T-helper 9 cell (primary cell): ENCODE results near the gene NUBPL.

Experiments
- DNase-seq: peaks from one replicate; pipeline ENCODE4 v3.0.0-alpha.2; 2020
- total RNA-seq, 2 donors: gene quantifications; one replicate each; lab custom pipeline; 2026; lab: John Stamatoyannopoulos, UW

The NUBPL gene, protein sequence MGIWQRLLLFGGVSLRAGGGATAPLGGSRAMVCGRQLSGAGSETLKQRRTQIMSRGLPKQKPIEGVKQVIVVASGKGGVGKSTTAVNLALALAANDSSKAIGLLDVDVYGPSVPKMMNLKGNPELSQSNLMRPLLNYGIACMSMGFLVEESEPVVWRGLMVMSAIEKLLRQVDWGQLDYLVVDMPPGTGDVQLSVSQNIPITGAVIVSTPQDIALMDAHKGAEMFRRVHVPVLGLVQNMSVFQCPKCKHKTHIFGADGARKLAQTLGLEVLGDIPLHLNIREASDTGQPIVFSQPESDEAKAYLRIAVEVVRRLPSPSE
- 7.2 to 7.6 reads per million in 2 donors for total RNA-seq

DNA sequence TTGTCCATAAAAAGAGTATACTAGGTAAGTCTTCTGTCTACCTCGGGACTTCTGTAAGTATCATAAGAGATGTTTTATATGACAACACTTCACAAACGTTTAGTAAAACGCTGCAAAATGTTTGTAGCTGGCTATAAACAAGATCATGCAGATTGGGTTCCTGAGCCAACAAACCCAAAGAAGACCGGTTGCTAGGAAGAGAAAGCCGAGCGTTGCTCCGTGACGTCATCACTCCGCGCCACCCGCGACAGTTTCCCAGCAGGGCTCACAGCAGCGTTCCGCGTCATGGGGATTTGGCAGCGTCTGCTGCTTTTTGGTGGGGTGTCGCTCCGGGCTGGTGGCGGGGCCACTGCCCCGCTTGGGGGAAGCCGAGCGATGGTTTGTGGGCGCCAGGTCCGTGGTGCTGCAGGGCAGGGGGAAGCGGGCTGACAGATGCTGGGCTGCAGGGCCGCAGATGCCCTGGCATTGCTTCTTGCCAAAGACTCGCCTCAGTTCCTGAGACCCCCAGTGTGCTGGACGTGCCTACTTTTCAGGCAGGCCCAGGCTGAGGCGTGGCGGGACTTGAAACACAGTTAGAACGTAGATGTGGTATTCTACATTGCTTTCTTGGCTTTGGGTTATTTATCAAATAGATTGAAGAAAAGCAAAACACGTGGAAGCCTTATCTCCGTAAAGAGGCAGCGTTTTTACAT lies at the start of gene NUBPL:
Gene NUBPL, plus strand, starts transcription at position 250 of the 692 bp plus-strand sequence. Its CDS starts 36 bp downstream, at position 286.
- DNase-seq: peak; percentile 98

DNA sequence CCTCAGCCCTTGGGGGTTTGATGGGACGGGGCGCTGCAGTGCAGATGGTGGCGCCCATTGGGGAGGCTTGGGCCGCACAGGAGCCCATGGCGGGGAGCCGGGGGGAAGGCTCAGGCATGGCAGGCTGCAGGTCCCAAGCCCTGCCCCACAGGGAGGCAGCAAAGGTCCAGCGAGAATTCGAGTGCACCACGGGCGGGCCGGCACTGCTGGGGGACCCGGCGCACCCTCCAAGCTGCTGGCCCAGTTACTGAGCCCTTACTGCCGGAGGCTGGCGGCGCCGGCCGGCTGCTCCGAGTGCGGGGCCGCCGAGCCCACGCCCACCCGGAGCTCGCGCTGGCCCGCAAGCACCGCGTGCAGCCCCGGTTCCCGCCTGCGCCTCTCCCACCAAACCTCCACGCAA lies 34.1 kb upstream of the NUBPL start:
- DNase-seq: no peak

DNA sequence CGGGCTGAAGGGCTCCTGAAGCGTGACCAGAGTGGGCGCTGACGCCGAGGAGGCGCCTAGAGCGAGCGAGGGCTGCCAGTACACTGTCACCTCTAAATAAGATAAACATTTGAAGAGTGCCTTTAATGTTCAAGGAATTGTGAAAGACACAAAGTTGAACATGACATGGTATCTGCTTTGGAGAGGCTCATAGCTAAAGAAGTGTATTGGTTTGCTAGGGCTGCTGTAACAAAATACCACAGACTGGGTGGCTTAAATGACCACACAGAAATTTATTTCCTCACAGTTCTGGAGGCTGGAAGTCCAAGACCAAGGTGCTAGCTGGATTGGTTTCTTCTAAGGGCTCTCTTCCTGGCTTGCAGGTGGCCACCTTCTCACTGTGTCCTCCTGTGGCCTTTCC lies 33.7 kb upstream of the NUBPL start:
- no peak for DNase-seq

DNA sequence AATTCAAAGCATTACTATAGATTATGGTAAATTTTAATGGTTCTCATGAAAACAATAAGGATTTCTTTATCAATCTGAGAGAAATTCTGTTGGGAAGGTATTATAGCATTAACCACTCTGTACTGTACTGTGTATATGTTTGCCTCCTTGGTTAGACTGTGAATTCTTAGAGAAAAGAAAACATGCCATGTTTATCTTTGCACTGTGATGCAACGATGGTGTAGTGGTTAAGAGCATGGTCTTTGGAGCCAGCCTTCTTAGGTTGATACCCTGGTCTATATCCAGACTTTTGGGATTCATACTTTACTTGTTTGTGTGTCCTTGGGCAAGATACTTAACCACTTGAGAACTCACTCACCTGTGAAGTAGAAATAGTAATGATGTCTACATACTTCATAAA lies 32.2 kb upstream of the NUBPL start:
- no peak for DNase-seq

DNA sequence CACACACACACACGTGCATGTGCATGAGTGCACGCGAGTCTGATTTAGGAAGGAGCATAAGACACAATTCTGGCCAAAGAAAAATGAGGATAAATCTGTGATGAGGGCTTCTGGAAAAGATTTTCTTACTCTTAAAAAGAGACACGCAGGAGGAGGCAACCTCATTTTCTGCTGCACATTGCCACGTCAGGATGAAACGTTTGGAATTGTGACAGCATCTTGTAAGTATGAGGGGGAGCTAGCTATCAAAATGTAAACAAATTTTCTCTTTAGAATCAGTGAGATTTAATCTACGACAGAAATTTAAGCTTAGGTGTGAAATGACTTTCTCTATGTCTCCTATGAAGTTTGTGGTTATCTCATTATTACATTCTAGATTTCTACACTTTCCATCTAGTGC lies 31.1 kb upstream of the NUBPL start:
- no peak for DNase-seq

DNA sequence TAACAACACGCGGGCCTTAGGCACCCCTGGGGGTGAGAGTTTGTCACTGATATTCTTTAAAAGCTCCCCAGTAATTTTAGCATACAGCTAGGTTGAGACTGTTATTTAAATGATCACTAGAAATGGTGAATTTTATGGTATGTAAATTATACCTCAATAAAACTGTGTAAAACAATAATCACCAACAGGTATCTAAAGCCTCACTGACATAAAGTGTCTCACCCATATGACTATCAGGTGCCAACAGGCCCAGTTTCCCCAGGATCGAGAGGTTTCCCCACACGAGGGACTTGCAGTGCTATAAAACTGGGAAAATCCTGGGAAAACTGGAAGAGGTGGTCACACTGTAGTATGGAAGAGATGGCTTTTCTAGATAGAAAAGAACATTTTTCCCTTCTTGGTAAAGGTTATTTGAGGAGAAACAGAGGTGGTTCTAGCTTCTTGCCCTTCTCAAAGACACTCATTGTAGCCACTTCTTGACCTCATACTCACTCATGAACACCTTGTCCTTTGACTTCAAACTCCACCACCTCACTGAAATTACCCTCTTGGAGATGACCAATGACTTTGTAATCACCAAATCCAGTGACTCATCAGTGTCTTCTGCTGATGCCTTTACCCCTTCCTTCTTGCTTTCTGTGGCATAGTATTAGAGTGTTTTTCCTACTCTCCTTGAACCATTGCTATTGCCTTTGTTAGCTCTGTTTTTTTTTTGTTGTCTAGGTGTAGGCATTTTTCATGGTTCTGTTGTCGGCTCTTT lies 24.8 kb upstream of the NUBPL start:
- DNase-seq: no peak

DNA sequence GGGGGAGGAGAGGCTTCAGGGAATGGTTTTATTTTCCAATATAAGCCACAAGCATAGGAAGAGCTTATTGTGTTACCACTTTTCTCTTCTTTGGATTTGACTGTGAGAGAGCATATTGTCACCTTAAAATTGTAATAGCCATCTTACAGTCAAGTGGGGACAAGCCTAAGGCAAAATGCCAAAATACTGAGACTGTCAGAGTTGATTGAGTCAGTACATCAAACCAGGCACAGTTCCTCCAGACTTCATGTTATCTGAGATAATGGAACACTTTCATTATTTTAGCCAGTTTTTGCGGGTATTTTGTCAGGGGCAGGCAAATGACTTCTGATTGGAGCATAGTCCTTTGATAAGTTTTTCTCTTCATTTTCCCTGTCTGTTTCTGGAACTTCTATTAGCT lies 19.5 kb upstream of the NUBPL start:
- DNase-seq: no peak

DNA sequence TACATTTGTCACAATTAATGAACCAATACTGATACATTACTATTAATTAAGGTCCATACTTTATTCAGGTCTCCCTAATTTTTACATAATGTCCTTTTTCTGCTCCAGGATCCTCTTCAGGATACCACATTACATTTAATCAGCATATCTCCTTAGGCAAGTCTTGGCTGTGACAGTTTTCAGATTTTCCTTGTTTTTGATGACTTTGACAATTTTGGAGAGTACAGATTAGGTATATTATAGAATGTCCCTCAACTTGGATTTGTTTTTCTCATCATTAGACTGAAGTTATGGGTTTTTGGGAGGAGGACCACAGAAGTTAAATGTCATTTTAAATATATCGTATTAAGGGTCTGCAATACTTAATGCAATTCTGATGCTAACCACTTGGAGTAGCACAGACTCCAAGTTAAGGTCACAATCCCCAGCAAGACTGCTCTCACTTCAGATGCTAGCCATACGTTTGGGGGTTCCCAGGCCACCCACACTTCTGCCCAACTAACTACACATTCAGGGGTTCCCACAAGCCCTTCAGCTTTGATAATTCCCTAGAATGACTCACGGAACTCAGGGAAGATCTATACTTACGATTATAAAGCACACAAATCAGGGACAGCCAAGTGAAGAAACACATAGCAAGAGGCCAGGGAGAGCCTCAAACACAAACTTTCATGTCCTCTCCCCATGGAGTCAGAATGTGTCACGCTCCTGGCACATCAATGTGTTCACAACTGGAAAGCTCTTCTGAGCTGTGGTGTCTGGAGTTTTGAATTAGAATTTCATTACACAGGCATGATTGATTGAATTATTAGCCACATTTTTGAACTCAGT lies 17.0 kb upstream of the NUBPL start:
- no peak for DNase-seq

DNA sequence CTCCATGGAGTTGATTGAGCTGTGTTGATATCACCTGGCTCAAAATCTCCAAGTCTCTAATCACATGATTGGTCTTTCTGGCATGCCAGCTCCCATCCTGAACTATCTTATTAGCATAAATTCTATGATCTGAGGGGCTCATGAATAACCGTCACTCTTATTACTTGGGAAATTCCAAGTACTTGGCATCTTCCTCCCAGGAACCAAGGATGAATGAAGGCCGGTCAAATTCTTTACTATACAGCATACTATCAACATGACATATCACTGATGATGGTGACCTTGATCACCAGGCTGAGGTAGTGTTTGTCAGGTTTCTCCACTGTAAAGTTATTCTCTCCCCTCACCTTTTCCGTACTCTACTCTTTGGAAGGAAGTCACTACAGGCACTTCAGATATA lies 16.4 kb upstream of the NUBPL start:
- DNase-seq: no peak

DNA sequence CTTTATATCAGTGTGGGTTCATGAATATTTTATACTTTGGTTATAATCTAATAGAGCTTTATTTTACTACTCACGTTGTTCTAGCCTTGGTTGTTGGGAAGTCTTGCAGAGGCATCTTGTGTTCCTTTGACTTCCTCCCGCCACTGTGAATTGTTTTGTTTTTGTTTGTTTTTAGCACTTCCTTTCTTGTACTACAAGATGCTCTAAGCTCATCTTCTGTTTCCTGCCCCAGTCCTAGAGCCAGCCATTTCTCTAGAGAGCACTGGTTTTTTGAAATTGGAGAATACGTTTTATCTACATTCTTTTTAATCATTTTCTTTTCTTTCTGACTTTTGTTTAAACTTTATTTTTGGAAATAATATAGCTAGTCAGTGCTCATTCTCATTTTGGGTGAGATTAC lies 15.9 kb upstream of the NUBPL start:
- no peak for DNase-seq

DNA sequence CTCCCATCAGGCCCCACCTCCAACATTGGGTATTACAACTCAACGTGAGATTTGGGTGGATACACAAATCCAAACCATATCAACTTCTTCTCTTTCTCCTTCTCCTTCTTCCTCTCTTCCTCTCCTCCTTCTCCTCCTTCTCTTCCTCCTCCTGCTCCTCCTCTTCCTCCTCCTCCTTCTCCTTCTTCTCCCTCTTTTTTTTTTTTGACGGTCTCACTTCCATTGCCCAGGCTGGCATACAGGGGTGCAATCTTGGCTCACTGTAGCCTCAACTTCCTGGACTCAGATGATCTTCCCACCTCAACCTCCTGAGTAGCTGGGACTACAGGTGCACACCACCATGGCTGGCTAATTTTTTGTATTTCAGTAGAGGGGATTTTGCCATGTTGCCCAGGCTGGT lies 11.4 kb upstream of the NUBPL start:
- DNase-seq: no peak

DNA sequence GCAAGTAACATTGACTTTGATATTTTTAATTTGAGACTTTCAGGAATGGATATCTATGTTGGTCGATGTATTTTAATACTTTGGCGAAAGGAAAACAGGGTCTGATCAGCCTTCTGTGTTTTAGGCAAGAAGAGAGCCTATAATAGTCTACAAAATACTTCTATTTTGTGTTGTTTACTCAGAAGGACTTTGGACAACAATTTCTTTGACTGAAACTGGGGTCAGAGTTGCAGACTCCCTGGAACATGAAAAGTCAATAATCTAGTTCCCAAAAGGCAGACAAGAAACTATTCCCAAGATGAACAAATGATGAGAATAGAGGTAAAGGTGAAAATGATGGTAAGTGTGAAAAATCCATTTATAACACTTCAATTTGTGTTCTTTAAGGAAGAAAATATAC lies 10.6 kb upstream of the NUBPL start:
- DNase-seq: no peak

DNA sequence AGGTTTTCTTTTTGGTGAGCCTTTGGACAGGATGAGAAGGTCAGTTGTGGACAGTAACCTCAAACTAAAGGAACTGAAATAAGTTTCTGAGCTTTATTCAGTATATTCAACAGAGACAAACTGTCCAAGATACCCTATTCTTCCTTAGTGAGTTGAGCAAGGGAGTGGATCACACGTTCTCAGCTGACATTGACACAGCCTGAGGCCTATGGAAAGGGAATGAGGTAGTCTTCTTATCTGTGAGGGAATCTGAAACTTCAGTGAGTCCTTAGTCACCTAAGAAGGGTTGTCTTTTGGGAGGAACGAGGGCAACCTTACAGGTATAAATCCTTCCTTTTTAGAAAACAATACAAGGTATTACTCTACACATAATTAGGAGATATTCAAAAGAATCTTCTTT lies 5.0 kb upstream of the NUBPL start:
- no peak for DNase-seq

DNA sequence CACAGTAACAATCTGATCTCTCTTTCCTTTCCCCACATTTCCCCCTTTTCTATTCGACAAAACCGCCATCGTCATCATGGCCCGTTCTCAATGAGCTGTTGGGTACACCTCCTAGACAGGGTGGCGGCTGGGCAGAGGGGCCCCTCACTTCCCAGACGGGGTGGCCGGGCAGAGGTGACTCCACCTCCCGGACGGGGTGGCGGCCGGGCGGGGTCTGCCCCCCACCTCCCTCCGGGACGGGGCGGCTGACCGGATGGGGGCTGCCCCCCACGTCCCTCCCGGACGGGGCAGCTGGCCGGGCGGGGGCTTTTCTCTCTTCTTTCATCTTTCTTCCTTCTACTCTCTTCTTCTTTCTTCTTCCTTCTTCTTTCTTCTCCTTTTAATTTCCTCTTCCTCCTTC lies 1.3 kb upstream of the NUBPL start:
- DNase-seq: no peak

DNA sequence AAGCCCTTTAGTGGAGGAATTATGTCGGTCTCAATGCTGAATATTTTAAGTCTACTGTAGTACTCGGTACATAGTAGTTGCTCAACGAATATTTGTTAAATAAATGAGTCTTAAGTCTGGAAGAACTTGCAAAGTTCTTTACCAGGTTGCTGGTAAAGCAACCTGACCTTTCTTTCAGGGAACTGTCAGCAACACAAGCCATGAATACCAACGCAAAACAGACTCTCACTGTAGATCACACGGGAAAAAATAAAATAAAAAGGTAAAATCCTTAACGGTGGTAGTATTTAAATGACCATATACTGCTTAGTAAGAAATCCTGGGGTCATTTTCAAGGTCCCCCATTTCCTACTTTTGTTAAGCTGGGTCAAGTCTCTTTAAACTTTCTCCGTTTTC lies 447 bp upstream of the NUBPL start:
- DNase-seq: no peak

DNA sequence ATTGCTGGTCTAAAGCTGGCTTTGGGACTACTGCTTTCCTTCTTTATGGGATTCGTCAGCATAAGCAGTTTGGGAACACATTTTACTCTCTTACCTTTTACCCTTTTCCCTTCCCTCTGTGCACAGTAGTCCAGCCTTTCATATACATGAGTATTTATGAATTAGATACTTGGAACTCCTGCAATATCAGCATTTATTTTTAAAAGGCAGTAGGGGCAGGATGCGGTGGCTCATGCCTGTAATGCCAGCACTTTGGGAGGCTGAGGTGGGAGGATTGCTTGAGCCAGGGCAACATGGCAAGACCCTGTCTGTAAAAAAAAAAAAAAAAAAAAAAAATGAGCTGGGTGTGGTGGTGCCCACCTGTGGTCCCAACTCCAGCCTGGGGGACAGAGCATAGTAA lies 3.0 kb downstream of the NUBPL start:
- DNase-seq: no peak

DNA sequence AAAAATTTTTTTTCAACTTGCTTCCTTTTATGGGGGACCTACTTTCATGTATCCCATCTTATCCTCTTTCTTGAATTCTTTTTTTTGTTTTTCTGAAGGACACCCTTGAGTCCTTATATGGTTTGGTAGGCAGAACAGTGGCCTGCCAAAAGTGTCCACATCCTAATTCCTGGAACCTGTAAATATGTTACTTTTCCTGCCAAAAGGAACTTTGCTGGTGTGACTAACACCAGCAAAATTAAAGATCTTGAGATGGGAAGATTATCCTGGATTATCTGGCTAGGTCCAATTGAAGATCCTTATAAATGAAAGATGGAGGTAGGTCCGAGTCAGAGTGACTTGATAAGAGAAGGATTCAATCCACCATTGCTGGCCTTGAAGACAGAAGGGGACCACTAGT lies 5.3 kb downstream of the NUBPL start:
- DNase-seq: no peak

DNA sequence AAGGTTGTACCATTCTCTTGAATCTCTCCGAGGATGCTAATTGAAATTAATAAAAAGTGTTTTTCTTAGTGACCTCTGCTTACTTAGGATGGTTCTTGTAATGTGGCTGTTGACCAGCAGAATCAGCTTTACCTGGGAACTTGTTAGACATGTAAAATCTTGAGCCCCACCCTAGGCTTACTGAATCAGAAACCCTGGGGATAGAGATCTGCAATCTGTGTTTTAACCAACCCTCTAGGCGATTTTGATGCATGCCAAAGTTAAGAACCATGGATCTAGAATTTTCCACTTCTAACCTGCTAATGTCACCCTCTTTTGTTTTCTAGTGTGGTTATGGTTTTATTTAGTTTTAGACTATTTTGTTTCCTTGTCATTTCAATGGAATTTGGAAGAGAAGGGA lies 6.5 kb downstream of the NUBPL start:
- no peak for DNase-seq

DNA sequence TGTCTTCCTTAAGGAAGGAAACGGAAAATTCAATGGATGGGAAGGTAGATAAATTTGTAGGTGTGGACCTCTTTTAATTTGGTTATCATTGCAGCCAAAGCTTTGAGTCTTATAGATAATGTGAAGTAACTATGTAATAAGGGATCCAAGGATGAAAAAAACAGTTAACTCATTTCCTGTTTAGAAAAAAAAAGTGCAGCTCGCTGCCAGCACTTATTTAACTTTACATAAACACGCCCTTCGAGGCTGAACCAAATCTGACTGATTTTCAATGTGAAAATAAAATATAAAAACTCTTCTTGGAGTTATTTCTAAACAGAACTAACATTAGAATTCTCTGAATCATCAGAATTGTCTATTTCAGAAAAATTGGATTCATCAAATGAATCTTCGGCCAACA lies 7.0 kb downstream of the NUBPL start:
- no peak for DNase-seq

DNA sequence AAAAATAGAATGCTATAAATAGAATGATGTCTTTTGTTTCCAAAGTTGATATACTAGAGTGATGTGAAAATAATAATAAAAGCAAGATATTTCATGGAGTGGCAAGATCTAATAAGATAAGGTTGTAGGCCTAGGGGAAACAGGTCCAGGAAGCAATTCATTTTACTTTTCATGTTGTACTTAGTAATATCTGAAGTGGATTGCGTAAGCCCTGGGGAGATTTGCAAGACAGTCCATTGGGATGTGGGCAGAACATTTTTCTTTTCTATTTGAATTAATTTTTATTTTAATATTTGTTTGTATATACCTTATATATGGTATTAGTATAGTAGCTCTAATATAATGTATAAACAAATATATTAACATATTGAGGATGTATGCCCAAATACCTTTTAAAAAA lies 7.5 kb downstream of the NUBPL start:
- DNase-seq: no peak

DNA sequence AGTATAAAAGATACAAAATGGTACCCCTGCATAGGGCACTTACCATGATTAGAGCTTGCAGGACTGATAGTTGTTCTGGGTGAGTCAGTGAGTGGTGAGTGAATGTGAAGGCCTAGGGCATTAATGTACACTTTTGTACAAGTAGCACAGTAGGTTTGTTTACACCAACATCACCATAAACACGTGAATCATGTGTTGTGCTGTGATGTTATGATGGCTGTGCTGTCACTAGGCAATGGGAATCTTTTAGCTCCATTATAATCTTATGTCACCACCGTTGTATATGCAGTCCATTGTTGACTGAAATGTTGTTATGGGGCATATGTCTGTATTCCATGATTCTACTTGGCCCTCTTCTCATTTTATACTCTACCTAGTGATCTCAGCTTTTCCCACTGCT lies 11.8 kb downstream of the NUBPL start:
- no peak for DNase-seq

DNA sequence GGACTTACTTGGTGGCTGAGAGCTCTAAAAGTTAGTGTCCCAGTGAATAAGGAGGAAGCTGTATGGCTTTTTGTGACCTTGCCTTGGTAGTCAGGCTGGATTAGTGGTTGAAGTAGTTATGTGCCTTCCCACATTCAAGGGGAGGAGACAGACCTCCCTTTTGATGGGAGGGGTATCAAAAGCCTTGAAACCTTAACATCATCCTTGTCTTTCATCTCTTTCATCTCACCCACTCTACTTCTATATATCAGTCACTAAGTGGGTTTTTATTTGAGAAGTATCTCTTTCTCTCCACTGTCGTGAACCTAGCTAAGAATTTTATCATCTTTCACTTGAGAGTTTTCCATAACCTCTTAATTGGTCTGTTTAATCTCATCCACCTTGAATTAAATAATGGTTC lies 15.7 kb downstream of the NUBPL start:
- DNase-seq: no peak

DNA sequence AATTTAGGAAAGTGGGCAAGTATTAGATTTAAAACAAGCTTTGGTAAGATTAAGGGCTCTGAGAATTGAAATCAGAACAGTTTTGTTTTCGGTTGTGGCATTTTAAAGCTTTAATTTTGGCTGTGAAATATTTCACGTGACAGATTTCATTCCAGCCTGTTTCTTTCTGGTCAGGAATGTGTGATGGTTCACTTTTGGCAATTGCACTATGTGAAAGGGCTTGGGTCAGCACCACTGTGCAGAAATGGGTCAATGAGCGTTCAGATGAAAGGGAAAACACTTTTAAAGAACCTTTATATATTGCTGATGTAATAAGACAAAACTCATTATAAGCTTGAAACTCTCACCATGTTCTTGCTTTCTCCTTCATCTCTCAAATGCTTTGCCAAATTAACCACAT lies 17.1 kb downstream of the NUBPL start:
- DNase-seq: no peak
